Measurements from ENCODE around the gene OR52N1. TPM values are rescaled to one million over a fixed set of nuclear protein-coding genes. Genes with fewer than 3 reads are reported as not detected.
A peak's percentile ranks its signal among the peaks of the same experiment; 100 is the strongest.

The OR52N1 gene
- total RNA-seq (2014; rRNA removed; shearing (Covaris generic)), result not detected in 2 replicates

DNA sequence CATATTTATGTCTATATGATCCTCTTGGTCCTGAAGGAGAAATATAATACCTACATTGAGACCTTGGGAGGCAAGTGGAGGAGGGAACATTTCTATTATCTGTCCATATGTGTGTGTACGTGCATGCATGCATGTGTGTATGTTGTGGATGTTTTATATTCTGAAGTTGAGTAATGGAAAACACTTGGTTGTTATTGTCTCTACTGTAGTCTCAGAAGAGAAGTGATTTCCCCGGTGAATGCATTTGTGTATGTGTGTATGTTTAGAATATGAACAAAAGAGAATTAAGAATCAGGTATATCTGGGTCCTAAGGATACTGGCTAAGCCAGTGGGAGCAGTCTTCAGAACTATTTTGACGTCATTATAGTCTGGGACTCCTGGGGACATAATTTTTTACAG lies at the start of gene OR52N1:
Gene OR52N1 (minus strand): TSS at position 101 of the 400 bp plus-strand sequence. CDS start 2,449 bp downstream, outside the sequence.
- Histone ChIP-seq H3K4me1 (no peaks in the 10 kb centered on the region), H3K4me3 (no peak within 1 kb of the TSS), H3K9me3 (replicated peaks) (no peaks in the 10 kb centered on the region), H3K36me3 (no peaks in the 10 kb centered on the region), H3K27ac (no peak within 1 kb of the TSS), H3K27me3 (no peaks in the 10 kb centered on the region)
- DNase-seq, result no peak

DNA sequence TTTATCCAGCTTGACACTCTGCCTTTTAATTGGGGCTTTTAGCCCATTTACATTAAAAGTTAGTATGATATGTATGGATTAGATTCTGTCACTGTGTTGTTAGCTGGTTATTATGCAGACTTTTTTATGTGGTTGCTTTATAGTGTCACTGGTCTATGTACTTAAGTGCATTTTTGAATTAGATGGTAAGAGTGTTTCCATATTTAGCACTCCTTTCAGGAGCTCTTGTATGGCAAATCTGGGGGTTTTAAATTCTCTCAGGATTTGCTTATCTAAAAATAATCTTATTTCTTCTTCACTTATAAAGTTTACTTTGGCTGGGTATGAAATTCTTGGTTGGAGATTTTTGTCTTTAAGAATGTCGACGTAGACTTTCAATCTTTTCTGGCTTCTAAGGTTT lies 46.6 kb upstream of the OR52N1 start:
- Histone ChIP-seq H3K27me3 (no peaks in the 10 kb centered on the region), H3K9me3 (replicated peaks) (no peaks in the 10 kb centered on the region), H3K36me3 (no peaks in the 10 kb centered on the region), H3K27ac (no peak overlapping the region), H3K4me3 (no peak overlapping the region), H3K4me1 (no peaks in the 10 kb centered on the region)
- DNase-seq, result no peak

DNA sequence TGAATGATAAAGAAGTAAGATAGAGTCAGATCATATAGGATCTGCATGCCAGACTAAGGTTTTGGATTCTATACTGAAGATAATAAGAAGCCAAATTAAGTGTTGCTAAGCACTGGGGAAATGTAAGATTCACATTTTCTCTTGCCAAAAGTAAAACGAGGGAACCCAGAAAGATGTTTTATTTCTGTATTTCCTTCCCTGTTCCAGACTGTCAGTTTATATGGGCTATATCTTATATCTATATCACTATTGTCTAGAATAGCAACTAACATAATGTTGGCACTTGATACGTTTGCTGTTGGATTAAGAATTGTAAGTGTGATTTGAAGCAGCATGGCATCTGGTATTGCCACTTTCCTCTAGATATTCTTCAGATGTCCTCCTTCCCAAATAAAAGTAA lies 42.4 kb upstream of the OR52N1 start:
- no peaks in the 10 kb centered on the region for H3K36me3 ChIP-seq
- no peak overlapping the region for H3K27ac ChIP-seq
- H3K4me1 ChIP-seq, result no peaks in the 10 kb centered on the region
- H3K9me3 ChIP-seq (replicated peaks), result no peaks in the 10 kb centered on the region
- no peaks in the 10 kb centered on the region for H3K27me3 ChIP-seq
- no peak overlapping the region for H3K4me3 ChIP-seq
- no peak for DNase-seq

DNA sequence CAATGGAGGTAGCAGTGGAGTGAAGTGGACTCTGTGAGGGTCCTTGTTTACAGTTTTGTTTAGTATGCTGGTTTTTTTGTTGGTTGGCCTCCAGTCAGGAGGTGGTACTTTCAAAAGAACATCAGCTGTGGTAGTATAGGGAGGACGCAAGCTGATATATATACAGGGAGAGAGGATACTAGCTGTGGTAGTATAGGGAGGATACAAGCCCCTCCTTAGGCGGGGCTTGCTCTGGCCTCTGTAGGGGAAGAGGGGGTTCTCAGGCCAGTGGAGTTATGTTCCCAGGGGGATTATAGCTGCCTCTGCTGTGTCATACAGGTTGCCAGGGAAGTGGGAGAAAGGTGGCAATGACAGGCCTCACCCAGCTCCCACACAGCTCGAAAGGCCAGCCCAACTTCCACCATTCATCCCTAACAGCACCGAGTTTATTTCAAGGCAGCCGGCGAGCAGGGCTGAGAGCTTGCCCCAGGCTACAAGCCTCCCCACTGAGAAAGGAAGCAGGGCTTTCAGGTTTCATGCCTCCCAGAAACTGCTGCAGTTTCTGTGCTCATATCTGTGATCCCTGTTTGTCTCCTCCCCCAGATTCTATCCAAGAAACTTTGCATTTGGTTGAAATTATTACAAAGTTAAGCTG lies 40.2 kb upstream of the OR52N1 start:
- Histone ChIP-seq H3K4me3 (no peak overlapping the region), H3K27me3 (no peaks in the 10 kb centered on the region), H3K27ac (no peak overlapping the region), H3K4me1 (no peaks in the 10 kb centered on the region), H3K36me3 (no peaks in the 10 kb centered on the region), H3K9me3 (replicated peaks) (no peaks in the 10 kb centered on the region)
- DNase-seq, result peak in 1 of 2 experiments; percentile 3

DNA sequence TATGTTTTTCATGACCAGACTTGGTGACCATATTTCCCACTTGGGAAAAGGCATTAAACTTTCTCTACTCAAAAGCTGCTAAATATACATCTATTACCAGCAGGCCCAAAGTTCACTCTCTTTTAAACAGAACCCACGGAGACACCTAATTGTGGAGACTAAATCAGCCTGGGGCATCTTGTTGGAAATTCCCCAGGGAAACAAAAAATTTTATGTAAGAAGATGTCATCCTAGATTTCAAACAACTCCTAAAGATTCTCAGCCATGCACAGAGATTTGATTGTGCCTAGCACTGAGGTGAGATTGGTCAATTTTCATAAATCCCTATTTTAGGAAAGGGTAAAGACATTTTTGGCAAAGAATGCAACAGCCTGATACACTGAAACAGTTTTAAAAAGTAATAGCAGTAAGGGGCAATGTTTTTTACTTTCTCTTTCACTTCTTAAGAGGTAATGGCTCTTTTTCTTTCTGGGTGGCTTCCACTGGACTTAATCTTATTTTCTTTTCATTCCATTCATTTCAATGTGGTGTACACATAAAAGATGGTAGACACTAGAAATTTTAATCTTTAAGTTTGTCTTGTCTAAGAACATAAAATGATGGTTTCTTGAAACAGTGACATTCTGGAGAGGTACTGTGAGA lies 27.3 kb upstream of the OR52N1 start:
- no peaks in the 10 kb centered on the region for H3K4me1 ChIP-seq
- no peak for DNase-seq

DNA sequence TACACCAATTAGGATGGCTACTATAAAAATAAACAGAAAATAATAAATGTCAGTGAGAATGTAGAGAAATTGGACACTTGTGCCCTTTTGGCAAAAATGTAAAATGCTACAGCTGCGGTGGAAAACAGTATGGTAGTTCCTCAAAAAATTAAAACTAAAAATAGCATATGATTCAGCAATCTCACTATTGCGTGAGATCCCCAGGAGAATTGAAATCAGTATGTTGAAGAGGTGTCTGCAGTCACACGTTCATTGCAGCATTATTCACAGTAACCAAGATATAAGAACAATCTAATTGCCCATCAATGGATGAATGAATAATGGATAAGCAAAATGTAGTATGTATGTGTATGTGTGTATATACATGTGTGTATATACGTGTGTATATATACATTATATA lies 24.5 kb upstream of the OR52N1 start:
- Histone ChIP-seq H3K4me1 (no peaks in the 10 kb centered on the region), H3K4me3 (no peak overlapping the region), H3K36me3 (no peaks in the 10 kb centered on the region), H3K9me3 (replicated peaks) (no peaks in the 10 kb centered on the region), H3K27ac (no peak overlapping the region), H3K27me3 (0 out of 2 replicates have a peak, but pooled peaks cover 4% of the 10 kb centered on the region)
- DNase-seq, result no peak

More for the DNA sequence above, 27.3 kb upstream of the OR52N1 start:
- no peaks in the 10 kb centered on the region for H3K9me3 ChIP-seq (replicated peaks)
- H3K4me3 ChIP-seq, result no peak overlapping the region
- no peaks in the 10 kb centered on the region for H3K27me3 ChIP-seq
- no peak overlapping the region for H3K27ac ChIP-seq
- H3K36me3 ChIP-seq, result no peaks in the 10 kb centered on the region

DNA sequence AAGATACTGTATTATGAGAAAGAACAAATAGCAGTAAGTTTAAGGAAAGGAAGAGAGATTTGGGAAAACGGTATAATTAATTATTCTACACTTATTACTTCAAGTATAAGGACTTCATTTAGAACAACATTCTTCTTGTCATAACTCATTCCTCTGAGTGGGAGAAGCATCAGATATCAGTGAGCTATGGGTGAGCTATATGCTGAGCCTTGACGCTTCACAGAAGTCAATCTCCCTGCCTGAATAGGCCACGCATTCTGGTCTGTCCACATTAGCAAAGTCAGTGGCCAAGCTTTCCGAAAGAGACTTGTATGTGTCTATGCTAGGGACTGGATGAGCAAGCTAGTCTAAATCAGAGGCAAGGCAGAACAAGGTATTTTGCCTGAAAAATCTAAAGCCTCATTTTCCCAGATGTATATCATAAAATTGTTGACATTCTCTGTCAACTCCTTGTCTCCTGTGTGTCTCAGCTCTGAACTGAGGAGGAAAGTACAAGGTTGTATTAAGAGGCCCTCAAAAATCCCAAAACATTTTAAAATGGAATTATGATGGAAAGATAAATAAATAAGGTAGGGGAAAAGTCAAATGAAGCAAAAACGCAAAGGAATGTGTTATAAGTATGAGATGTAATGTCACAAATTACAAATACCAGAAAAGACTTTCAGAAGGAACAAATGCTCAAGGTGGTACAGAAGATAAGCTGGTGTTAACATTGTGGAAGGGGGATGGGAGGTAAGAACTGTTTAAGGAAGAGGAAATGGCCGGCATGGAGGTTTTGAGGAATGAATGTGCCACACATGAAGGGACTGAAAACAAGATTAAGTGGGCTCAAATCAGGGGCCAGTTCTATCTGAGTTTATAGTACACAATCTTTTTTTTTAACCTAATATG lies 19.1 kb upstream of the OR52N1 start:
- Histone ChIP-seq H3K27ac (no peak overlapping the region), H3K4me3 (no peak overlapping the region), H3K36me3 (no peaks in the 10 kb centered on the region), H3K4me1 (no peaks in the 10 kb centered on the region), H3K9me3 (replicated peaks) (no peaks in the 10 kb centered on the region), H3K27me3 (peaks cover 8% of the 10 kb centered on the region)
- no peak for DNase-seq

DNA sequence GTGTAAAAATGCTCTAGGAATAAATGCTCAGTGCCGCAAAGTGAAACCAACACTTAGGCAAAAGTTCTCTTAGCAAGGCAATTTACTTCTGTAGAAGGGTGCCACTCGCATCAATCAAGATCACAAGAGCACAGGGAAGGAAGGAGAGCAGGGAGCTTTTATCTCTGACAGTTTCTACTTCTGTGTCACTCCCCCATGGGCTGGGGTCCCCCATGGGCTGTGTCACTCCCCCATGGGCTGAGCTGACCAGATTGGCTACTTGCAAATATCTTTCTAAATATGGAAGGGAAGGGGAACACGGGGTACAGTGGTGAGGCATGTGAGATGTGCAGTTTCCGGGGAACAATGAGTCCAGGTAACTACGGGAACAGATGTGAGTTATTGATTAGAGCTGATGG lies 18.1 kb upstream of the OR52N1 start:
- H3K36me3 ChIP-seq, result no peaks in the 10 kb centered on the region
- H3K9me3 ChIP-seq (replicated peaks), result no peaks in the 10 kb centered on the region
- no peak overlapping the region for H3K27ac ChIP-seq
- H3K4me1 ChIP-seq, result no peaks in the 10 kb centered on the region
- peaks cover 11% of the 10 kb centered on the region for H3K27me3 ChIP-seq
- H3K4me3 ChIP-seq, result no peak overlapping the region
- DNase-seq, result no peak

DNA sequence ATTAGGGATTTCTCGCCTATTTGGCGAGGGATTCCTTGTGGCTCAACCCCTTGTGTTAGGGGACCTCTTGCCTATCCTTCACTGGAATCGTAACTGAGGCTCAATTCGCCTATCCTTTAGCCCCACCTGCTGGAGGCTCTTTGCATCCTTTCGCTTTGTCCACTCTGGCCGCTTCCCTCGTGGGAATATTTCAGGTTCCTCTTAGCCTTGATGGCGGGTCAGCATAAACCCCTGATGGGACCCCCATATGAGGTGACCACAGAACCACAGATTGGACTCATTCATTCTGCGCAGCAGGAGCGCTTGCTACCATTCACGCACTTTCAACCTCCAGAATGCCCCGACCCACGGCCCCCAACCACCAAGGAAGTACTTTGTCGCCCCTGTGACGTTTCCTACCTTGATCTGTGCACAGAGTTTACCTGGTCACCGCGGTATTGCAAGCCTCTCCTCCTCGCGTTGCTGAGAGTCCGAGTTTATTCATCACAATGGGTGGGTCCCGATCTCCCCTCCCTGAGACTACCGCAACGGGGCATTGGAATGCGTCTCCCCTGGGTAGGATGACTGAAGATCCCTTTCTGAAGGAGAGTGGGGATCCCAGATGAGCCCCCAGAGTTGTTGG lies 17.5 kb upstream of the OR52N1 start, which contains the start of gene OR52N2:
Gene OR52N2 (plus strand): TSS at position 425 of the 622 bp plus-strand sequence. CDS start 11,412 bp downstream, outside the sequence.
- Histone ChIP-seq H3K36me3 (no peaks in the 10 kb centered on the region), H3K9me3 (replicated peaks) (no peaks in the 10 kb centered on the region), H3K27ac (no peak within 1 kb of the TSS), H3K4me1 (no peaks in the 10 kb centered on the region), H3K4me3 (no peak within 1 kb of the TSS), H3K27me3 (peaks cover 11% of the 10 kb centered on the region)
- peak; percentile 54 to 82 for DNase-seq

DNA sequence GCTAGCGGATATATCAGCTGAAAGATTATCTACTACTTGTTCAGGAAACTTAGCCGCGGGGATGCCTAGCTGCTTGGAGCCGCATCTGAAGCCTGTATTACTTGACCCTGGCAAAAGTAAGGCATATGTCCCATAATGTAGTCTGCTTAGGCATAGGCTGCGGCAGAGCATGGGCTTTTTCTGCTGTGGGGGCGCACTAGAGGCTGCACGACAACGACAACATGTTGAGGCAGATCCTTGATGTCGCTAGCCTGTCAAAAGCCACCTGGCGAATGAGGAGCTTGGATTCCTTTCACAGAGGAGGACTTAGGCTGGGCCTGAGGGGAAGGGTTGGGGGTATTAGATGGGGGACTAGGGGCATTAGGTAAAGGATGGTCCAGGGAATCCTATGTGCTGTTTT lies 16.5 kb upstream of the OR52N1 start:
- Histone ChIP-seq H3K4me3 (no peak overlapping the region), H3K9me3 (replicated peaks) (no peaks in the 10 kb centered on the region), H3K27me3 (peaks cover 11% of the 10 kb centered on the region), H3K27ac (no peak overlapping the region), H3K36me3 (no peaks in the 10 kb centered on the region), H3K4me1 (no peaks in the 10 kb centered on the region)
- no peak for DNase-seq

DNA sequence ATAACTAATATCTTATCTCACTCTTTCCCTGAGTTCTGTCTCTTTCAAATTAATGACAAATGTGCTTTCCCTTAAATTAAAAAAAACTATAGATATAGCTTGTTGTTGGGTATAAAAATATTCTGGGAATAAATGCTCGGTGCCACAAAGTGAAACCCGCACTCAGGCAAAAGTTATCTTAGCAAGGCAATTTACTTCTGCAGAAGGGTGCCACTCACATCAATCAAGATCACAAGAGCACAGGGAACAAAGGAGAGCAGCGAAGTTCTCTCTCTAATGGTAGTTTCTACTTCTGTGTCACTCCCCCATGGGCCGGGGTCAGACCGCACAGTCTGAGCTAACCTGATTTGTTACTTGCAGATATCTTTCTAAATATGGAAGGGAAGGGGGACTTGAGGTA lies 12.9 kb upstream of the OR52N1 start:
- no peaks in the 10 kb centered on the region for H3K4me1 ChIP-seq
- H3K36me3 ChIP-seq, result no peaks in the 10 kb centered on the region
- H3K27me3 ChIP-seq, result peaks cover 3% of the 10 kb centered on the region
- H3K9me3 ChIP-seq (replicated peaks), result no peaks in the 10 kb centered on the region
- DNase-seq, result no peak
- H3K4me3 ChIP-seq, result no peak overlapping the region
- H3K27ac ChIP-seq, result no peak overlapping the region

DNA sequence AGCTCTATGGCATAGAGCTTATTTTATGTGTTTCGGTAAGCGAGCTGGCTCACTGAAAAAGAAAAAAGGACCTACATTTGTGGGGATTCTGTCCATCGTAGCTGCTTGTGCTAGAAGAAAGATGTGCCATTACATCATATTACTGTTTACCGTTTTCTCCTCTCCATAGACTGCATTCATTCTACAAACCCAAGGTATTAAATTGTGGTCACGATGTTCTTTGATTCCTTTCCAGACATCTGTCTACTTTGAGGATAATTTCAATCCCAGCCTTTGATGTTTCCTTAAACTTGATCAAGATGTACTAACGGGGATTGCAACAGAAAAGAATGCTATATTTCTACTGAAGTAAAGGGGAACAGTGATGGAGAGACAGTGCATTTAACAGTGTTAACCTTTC lies 5.5 kb upstream of the OR52N1 start:
- no peak for DNase-seq

DNA sequence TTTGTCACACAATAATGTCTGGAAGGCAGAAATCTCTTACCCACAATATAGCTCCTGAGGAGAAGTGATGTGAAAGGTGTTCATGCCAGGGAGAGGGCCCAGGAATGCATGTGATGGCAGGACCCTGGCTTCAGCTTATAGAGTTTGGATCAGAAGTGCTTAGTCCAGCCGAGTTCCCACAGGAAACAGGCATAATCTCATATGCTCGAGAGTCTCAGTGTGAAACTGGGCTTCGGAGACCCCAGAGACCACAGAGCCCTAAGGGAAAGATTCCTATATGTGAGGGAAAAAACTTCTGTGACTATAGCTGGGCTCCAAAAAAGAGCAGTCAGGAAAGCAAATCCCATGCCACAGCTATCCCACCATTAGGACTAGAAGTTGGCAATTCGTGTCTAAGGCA lies 7.8 kb downstream of the OR52N1 start, which contains the start of gene OR52N5:
Gene OR52N5 (minus strand): TSS at position 101 of the 400 bp plus-strand sequence. CDS start 4,721 bp downstream, outside the sequence.
- Histone ChIP-seq H3K9me3 (replicated peaks) (no peaks in the 10 kb centered on the region), H3K36me3 (no peaks in the 10 kb centered on the region), H3K4me1 (no peaks in the 10 kb centered on the region), H3K4me3 (no peak within 1 kb of the TSS), H3K27me3 (no peaks in the 10 kb centered on the region), H3K27ac (no peak within 1 kb of the TSS)
- no peak for DNase-seq

More for the DNA sequence above, 5.5 kb upstream of the OR52N1 start:
- no peaks in the 10 kb centered on the region for H3K36me3 ChIP-seq
- H3K4me1 ChIP-seq, result no peaks in the 10 kb centered on the region
- no peaks in the 10 kb centered on the region for H3K27me3 ChIP-seq
- no peak overlapping the region for H3K27ac ChIP-seq
- no peaks in the 10 kb centered on the region for H3K9me3 ChIP-seq (replicated peaks)
- no peak overlapping the region for H3K4me3 ChIP-seq

DNA sequence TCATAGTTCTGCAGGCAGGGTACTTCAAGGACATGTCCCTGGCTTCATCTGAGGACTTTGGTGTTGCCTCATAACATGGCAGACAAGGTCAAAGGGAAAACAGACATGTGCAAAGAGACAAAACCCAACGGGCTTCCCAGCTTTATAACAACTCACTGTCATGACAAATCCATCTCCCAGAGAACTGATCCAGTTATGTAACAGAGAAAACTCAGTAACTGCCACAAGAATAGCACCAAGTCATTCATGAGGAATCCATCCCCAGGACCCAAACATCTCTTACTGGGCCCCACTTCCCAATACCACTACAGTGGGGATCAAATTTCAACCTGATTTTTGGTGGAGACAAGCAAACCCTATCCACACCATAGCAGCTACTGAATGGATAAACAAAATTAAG lies 24.0 kb downstream of the OR52N1 start:
- Histone ChIP-seq H3K4me3 (no peak overlapping the region), H3K27ac (no peak overlapping the region), H3K4me1 (no peaks in the 10 kb centered on the region), H3K36me3 (no peaks in the 10 kb centered on the region), H3K27me3 (peaks cover 6% of the 10 kb centered on the region), H3K9me3 (replicated peaks) (no peaks in the 10 kb centered on the region)
- no peak for DNase-seq
